Muscle of leg (tissue), 11 donors: ENCODE measurements around the gene KCNQ4. TPM values are rescaled to one million over a fixed set of nuclear protein-coding genes. Genes with fewer than 3 reads are reported as not detected.

ENCODE experiments used
- DNase-seq: peaks from one replicate; pipeline ENCODE4 v3.0.0; 2013
- H3K27ac ChIP-seq: one replicate; pipeline ENCODE4 v1.5.1; 2013; ENCODE audit warnings: mild to moderate bottlenecking, low read length, control low read depth
- H3K27me3 ChIP-seq: one replicate; pipeline ENCODE4 v1.6.1; 2013; ENCODE audit warnings: low read length; ENCODE audit not compliant: control insufficient read depth, insufficient read depth
- H3K36me3 ChIP-seq: one replicate; pipeline ENCODE4 v1.6.1; 2013; ENCODE audit warnings: low read length; ENCODE audit not compliant: control insufficient read depth, insufficient read depth
- H3K4me1 ChIP-seq: one replicate; pipeline ENCODE4 v1.6.1; 2013; ENCODE audit warnings: low read length; ENCODE audit not compliant: control insufficient read depth, insufficient read depth
- H3K4me3 ChIP-seq: one replicate; pipeline ENCODE4 v1.5.1; 2013; ENCODE audit warnings: low read length, control low read depth
- H3K9me3 ChIP-seq: replicated peaks from 2 replicates; pipeline ENCODE4 v1.6.1; 2013; ENCODE audit warnings: low read depth, low read length; ENCODE audit not compliant: control insufficient read depth
- WGBS: methylation state at CpG from one replicate; pipeline ENCODE4 v1.1.5; 2013; ENCODE audit warnings: missing lambda C conversion rate; ENCODE audit not compliant: insufficient coverage; 5-methylcytosine and 5-hydroxymethylcytosine counted together
- polyA plus RNA-seq, 8 donors: library from polyadenylated mRNA; unstranded; fragments of 120-200 nt; gene quantifications; one replicate each; pipeline versions ENCODE4 v1.2.1 to v1.2.3, GENCODE V29; 2013; ENCODE audit warnings: inconsistent platforms in 1 of 8, low replicate concordance in 1 of 8; ENCODE audit not compliant: insufficient read length in 8 of 8, insufficient read depth in 1 of 8
- total RNA-seq: library from RNA; stranded (reverse); fragments of 120-200 nt; gene quantifications from one replicate; pipeline ENCODE4 v1.2.4, GENCODE V29; 2013

KCNQ4 gene
- total and polyA plus RNA-seq, 9 donors = 6.3 to 33.1 (median 22.1) TPM

DNA sequence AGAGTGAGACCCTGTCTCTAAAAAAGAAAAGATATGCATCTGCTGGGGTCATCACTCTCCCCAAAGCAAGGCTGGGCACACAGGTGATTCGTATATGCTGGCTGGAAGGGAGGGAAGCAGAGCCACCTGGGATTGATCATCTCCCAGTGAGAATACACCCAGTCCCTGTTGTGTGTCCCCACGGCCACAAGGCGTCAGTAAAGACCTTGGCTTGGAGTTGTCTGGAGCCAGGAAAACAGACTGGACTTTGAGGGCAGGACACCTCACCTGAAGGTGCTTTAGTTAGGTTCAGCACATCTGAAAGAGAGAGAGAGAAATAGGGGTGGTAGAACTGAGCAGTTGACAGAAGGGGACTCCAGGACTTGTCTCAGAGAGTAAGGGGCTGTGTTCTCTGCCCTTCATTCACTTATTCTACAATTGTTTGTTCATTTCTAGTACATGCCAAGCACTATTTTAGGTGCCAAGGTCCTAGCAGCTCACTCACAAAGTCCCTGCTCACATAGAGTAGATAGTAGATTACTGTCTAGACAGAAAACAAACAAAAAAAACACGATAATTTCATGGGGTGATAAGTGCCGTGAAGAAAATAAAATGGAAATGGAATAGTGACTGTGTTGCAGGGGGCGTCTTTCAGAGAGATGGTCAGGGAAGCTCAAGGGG lies 65.1 kb downstream of the KCNQ4 start:
- Histone ChIP-seq H3K4me1 (peaks cover 2% of the 10 kb centered on the region), H3K36me3 (no peaks in the 10 kb centered on the region), H3K27ac (no peak overlapping the region), H3K27me3 (no peaks in the 10 kb centered on the region), H3K4me3 (no peak overlapping the region), H3K9me3 (no peaks in the 10 kb centered on the region)
- DNase-seq = peak; percentile 44
- 43% methylated on average over 5 of the region's 6 CpGs for WGBS

DNA sequence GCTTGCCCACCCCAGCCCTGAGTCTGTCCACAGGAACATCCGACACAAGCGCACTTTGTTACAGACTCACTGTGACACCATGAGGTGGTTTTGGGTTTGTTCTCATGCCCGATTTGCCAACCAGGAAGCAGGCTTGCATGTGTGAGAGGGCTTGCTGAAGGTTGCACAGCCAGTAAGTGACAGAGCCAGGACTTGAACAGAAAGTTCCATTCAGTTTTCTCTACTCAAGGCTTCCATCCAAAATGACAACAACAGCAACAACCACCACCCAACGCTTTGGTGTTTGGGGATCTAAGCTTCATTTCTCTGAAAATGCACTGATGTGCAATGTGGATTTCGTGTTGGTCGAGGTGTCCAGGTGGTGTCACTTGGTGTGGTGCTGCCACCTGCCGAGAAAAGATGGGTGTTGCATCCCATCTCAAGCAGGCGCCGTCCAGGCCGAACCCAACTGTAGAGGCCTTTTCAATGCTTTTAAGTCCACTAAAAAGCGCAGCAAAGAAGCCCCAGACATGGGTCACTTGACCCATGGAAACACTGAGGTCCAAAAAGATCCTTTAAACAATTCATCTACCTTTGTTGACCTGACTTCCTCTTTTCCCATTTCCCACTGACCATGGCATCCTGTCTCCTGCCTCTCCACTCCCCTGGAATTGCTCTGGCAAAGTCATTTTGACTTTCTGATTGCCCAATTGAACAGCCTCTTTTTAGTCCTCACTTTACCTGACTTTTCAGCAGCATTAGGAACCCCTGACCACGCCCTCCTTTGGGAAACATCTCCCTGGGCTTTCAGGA lies 66.4 kb downstream of the KCNQ4 start:
- Histone ChIP-seq H3K4me3 (no peak overlapping the region), H3K27me3 (no peaks in the 10 kb centered on the region), H3K4me1 (peaks cover 2% of the 10 kb centered on the region), H3K36me3 (no peaks in the 10 kb centered on the region), H3K27ac (no peak overlapping the region), H3K9me3 (no peaks in the 10 kb centered on the region)
- 33% methylated on average over 6 of the region's 12 CpGs for WGBS
- peak; percentile 77 for DNase-seq

DNA sequence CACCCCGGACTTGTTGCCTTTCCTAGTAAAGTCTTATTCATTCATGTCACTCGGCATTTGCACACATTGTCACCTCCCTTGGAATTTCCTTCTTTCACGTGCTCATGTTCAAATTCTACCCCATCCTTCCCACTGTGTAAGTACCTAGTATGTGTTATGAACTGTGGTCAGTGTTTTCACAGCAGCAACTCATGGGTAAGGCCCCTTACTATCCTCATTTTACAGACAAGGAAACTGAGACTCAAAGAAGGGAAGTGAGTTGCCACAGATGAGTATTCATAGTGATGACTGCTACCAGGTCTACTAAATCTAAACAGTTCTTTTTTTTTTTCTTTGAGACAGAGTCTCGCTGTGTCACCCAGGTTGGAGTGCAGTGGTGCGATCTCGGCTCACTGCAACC lies 68.1 kb downstream of the KCNQ4 start:
- WGBS = 97% methylated on average over 3 of the region's 6 CpGs
- Histone ChIP-seq H3K4me3 (no peak overlapping the region), H3K27ac (no peak overlapping the region), H3K36me3 (no peaks in the 10 kb centered on the region), H3K9me3 (no peaks in the 10 kb centered on the region), H3K27me3 (no peaks in the 10 kb centered on the region), H3K4me1 (peaks cover 2% of the 10 kb centered on the region)
- no peak for DNase-seq

DNA sequence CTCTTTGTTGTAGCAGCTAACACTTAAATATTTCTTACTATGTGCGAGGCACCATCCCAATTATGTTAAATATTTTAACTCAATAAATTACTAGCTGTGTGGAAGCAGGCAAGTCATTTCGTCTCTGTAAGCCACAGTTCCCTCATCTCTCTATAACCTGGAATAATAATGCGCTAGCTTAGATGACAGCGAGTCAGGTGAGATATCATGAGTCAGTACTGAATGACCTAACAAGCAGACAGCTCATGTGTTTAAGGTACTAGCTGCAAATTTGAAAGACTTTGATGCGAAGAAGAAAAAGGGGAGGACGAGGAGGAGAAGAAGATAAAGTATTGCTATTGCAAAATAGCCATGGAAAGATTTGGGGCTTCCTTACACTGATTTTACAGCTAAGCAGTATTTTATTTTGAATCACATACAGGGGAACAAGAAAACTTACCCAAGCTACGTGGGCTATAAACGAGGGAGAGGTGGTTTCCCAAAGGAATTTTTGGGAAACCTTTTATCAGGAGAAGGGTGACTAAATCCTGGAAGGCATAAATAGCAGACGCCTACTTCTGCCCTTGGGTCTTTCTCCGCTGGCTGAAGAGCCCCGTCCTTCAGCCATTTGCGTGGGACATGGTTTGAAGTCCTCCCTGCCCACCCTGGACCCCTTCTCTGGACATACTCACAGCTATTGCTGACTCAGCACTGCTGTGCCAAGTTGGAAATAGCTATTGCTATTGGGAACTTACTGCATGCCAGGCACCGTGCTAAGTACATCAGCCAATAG lies 69.7 kb downstream of the KCNQ4 start:
- no peaks in the 10 kb centered on the region for H3K9me3 ChIP-seq
- no peak overlapping the region for H3K4me3 ChIP-seq
- no peak overlapping the region for H3K27ac ChIP-seq
- H3K27me3 ChIP-seq = no peaks in the 10 kb centered on the region
- H3K4me1 ChIP-seq = peaks cover 5% of the 10 kb centered on the region
- WGBS = 74% methylated on average over 7 of the region's 13 CpGs
- no peak for DNase-seq
- H3K36me3 ChIP-seq = no peaks in the 10 kb centered on the region

DNA sequence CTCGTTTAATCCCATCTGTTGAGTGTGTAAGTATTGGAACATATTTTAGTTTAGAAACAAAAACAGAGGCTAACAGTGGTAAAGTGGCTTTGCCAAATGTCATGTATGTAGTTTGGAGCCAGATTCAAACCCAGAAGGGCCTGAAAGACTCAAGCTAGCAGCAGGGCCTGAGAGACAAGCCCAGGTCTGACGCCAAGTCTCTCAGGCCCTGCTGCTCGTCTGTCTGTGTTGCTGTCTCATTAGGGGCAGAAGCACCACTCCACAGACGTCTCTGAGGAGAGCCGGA lies 70.2 kb downstream of the KCNQ4 start:
- 46% methylated on average over 5 of the region's 5 CpGs for WGBS
- Histone ChIP-seq H3K27ac (no peak overlapping the region), H3K9me3 (no peaks in the 10 kb centered on the region), H3K27me3 (peaks cover 4% of the 10 kb centered on the region), H3K4me3 (no peak overlapping the region), H3K4me1 (peaks cover 10% of the 10 kb centered on the region), H3K36me3 (no peaks in the 10 kb centered on the region)
- DNase-seq = no peak

DNA sequence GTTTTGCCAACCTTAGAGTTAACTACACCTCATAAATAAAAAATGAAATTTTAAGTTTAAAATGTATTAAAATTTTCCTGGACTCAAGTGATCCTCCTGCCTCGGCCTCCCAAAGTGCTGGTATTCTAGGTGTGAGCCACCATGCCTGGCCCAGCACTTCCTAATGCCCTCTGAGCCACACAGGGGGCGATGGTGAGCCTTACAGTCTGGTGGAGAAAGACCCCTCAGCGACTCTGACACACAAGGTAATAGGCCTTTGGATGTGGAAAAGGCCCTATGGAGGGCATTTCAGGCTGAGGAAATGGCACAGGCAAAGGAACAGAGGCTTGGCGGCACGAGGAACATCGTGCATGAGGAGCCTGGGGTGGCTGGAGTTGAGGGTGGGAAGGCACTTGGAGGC lies 71.9 kb downstream of the KCNQ4 start:
- Histone ChIP-seq H3K9me3 (no peaks in the 10 kb centered on the region), H3K36me3 (no peaks in the 10 kb centered on the region), H3K27ac (no peak overlapping the region), H3K4me1 (peaks cover 21% of the 10 kb centered on the region), H3K4me3 (no peak overlapping the region), H3K27me3 (peaks cover 17% of the 10 kb centered on the region)
- DNase-seq = no peak
- 61% methylated on average over 2 of the region's 6 CpGs for WGBS

DNA sequence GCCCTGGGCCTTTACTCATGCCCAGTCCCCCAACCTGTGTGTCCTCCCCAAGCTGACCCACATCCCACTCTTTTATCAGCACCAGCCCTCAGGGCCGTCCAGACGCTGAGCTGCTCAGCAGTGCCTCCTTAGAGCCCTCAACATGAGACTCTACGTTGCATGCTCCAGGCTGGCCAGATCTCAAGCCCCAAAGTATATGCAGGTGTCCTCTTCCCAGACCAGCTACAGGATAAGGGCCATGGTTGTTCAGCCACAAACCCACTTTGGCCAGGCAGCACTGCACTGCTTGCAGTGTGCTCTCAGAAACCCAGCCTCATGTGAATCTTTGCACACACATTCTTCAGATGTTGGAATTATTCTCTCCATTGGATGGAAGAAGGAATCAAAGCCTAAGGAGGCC lies 72.5 kb downstream of the KCNQ4 start:
- WGBS = 53% methylated on average over 3 of the region's 3 CpGs
- H3K36me3 ChIP-seq = no peaks in the 10 kb centered on the region
- H3K4me3 ChIP-seq = no peak overlapping the region
- DNase-seq = no peak
- no peaks in the 10 kb centered on the region for H3K9me3 ChIP-seq
- peaks cover 23% of the 10 kb centered on the region for H3K27me3 ChIP-seq
- peaks cover 27% of the 10 kb centered on the region for H3K4me1 ChIP-seq
- H3K27ac ChIP-seq = no peak overlapping the region

DNA sequence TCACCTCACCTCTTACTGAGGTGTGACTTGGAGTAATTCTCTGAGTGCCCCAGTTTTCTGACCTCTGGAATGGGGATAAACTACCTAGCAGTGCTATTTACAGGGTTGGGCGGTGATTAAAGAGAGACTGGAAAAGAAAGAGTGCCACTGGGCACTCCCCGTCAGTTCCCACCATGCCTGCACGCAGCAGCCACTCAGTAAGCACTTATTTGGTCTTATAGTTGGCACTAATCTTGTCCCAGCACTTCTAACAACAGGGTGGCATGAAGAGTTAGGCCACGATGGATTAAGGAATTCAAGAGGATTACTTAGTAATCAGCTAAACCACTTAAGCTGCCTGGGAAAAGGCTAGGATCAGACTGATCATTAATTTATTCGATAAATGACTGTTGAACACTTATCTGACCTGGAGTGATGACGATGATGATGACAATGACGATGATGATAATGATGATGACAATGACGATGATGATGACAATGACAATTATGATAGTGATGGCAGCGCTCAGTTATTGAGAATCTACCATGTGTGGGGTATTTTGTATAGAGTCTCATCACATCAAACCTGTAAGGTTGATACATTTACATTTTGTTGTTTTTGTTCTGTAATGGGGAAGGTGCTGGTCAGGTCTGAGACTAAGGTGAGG lies 73.2 kb downstream of the KCNQ4 start:
- no peak overlapping the region for H3K4me3 ChIP-seq
- DNase-seq = no peak
- WGBS = 94% methylated on average over 2 of the region's 9 CpGs
- no peaks in the 10 kb centered on the region for H3K36me3 ChIP-seq
- no peaks in the 10 kb centered on the region for H3K9me3 ChIP-seq
- H3K27me3 ChIP-seq = peaks cover 24% of the 10 kb centered on the region
- no peak overlapping the region for H3K27ac ChIP-seq
- H3K4me1 ChIP-seq = peaks cover 28% of the 10 kb centered on the region

DNA sequence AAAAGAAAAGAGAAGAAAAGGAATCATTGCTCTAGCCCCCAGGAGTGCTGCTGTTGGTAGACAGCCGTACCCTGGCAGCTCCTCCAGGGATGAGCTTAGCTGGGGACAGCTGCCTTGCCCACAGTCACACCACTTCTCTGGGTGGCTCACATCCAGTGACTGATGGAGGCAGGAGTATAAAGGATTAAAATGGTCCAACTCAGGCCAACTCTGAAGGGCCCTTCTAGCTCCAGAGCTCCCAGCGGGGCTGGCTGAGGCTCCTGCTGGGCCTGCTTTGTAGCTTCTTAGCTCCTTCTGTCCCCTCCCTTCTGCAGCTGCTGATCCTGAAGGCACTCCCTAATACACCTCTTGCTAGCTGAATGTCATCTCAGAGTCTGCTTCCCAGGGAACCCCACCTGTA lies 74.2 kb downstream of the KCNQ4 start:
- H3K27me3 ChIP-seq = peaks cover 24% of the 10 kb centered on the region
- H3K36me3 ChIP-seq = no peaks in the 10 kb centered on the region
- no peak overlapping the region for H3K4me3 ChIP-seq
- H3K27ac ChIP-seq = no peak overlapping the region
- 60% methylated on average over 1 of the region's 2 CpGs for WGBS
- H3K9me3 ChIP-seq = no peaks in the 10 kb centered on the region
- H3K4me1 ChIP-seq = peaks cover 32% of the 10 kb centered on the region
- peak; percentile 75 for DNase-seq

DNA sequence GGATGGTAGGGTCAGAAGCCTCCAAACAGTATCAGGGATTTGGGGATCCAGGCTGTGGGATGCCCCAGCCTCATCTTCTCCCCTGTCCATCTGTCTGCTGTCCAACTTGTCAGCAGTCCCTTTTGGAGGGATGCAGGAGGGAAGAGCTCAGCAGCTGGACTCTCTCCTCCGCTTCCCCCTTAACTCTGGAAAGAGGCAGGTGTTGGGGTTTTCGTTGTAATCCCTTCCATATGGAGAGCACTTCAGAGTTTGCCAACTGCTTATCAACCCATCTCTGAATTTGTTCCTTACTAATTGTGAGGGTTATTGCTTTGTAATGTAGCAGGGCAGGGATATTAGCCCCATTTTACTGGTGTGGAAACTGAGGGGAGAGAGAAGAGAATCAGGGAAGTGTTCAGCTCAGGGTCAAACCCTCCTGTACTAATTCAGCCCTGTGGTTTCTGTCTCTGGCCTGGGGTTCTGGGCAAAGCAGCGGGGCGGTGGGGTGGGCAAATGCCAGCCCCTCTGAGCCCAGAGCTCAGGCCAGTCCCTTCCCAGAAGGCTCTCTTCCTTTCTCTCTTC lies 75.3 kb downstream of the KCNQ4 start:
- H3K27ac ChIP-seq = no peak overlapping the region
- WGBS = 92% methylated on average over 2 of the region's 4 CpGs

More for the DNA sequence above, 75.3 kb downstream of the KCNQ4 start:
- no peak overlapping the region for H3K4me3 ChIP-seq
- no peaks in the 10 kb centered on the region for H3K36me3 ChIP-seq
- DNase-seq = no peak
- H3K27me3 ChIP-seq = peaks cover 24% of the 10 kb centered on the region
- H3K9me3 ChIP-seq = no peaks in the 10 kb centered on the region
- peaks cover 30% of the 10 kb centered on the region for H3K4me1 ChIP-seq
